OCI-LY7 (cell line): ENCODE results near the gene EPS8L3.

Source experiments
- CTCF ChIP-seq: fragments of 200-600 bp; sonication (generic); conservative IDR thresholded peaks from 2 replicates; pipeline ENCODE4 v1.5.1; 2014; ENCODE audit warnings: mild to moderate bottlenecking, antibody characterized with exemption, low read length, moderate library complexity, mixed read lengths
- EZH2phosphoT487 ChIP-seq: fragments of 200-600 bp; sonication (generic); IDR thresholded peaks from 2 replicates; pipeline ENCODE4 v1.6.1; 2018; ENCODE audit warnings: low read depth, borderline replicate concordance, mild to moderate bottlenecking, mixed run types, antibody characterized with exemption, low read length, moderate library complexity, mixed read lengths

- no peak for TF ChIP-seq CTCF
- TF ChIP-seq EZH2phosphoT487 = no peak
Observed at GRCh38 chr1:109750920-109751319, 12.8 kb downstream of the EPS8L3 start.
